ENCODE data around the gene TWF2.

Gene TWF2

GRCh38 chr3:52238193-52238760 lies 681 bp downstream of the TWF2 start:
- FAIRE-seq: no peak
- DNase-seq (ENCODE audit: low spot score): no peak

DNA sequence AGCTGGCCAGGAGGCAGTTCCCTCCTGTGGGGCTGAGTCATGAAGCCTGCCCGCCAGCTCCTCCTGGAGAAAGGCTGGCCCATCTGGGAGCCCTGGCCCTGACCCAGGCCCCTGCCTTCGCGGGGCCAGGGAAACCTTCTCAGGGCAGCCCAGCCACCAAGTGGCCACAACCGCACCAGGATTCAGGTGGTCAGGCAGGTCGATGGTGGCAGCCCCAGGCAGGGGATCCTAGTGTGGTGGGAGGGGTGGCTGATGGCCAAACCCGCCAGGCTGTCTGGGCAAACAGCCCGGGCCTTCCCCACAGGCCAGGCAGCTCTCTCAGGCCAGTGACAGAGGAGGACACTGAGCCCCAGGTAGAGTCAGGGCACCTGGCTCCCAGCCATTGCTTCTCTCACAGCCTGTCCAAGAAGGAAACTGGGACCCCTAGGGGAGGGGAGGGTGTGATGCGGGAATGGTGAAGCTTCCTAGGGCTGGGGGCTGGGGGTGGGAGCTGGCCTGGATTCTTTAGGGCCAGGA lies 1.2 kb downstream of the TWF2 start:
- peak; percentile 87 for DNase-seq (ENCODE audit: low spot score)
- peak; percentile 89 for FAIRE-seq

- DNase-seq (ENCODE audit: low spot score): peak; percentile 22
- FAIRE-seq: no peak
Observed at GRCh38 chr3:52237006-52237656, 1.8 kb downstream of the TWF2 start.

DNA sequence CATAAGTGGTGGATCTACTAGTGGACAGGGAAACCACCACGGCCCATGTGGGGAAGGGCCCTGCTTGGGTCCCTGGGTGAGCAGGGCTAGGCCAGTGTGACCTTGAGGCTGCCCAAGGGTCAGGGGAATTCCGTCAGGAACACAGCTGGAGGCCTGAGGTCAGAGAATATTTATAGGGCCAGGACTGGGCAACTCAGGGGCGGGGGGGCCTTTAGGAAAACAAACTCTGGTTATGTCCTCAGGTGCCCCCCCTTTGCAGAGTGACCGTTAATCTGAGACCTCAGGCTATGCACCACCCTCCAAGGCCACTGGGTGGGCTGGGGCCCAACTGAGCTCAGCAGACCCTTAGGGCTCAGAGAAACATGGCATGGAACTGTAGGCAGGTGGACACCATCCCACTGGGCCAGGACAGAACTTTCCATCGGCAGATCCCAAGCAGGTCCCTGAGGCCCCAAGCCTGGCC lies 2.5 kb downstream of the TWF2 start:
- FAIRE-seq (no peak), DNase-seq (ENCODE audit: low spot score) (no peak)

GRCh38 chr3:52234516-52235447 lies 4.2 kb downstream of the TWF2 start:
- FAIRE-seq: no peak

DNA sequence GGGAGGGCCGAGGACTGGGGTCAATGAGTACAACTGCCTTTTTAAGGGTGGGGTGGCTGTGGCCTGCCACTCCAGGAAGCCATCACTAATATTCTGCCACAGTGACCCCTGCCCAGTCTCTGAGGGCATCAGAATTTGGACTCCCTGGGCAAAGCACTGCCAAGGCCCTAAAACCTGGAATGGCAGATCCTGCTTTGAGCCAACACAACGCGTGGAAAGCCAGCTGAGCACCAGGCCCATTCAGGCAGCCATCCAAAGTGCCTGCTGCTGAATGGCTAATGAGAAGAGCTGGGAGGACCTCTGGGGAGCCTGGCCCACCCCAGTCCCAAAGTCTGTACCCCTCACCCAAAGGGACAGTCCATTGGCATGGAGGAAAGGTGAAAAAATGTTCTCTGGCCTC lies 5.0 kb downstream of the TWF2 start:
- DNase-seq (ENCODE audit: low spot score) (no peak), FAIRE-seq (no peak)

More at GRCh38 chr3:52234516-52235447, 4.2 kb downstream of the TWF2 start:
- DNase-seq (ENCODE audit: low spot score): no peak

DNA sequence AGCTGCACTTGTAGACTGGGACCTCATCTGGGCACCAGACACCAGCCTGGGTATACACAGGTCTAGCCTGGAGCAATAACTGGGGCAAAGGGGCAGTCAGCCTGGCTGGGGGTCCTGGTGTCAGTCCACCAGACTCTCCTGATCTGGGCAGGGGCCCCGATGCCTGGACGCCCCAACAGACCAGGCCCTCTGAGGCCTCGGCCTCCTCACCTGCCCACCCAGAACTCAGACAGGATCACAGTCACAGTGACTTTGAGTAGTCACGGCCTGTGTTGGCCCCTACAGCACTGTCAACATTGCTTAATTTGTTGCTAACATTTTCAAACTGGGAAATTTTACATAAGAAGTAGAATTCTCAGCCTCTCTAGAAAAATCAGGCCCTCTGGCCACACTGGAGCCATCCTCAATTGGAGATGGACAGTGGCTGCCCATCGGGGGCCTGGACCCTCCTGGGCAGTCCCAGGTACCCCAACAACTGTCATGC lies 5.8 kb downstream of the TWF2 start:
- FAIRE-seq: no peak
- DNase-seq (ENCODE audit: low spot score): no peak

DNA sequence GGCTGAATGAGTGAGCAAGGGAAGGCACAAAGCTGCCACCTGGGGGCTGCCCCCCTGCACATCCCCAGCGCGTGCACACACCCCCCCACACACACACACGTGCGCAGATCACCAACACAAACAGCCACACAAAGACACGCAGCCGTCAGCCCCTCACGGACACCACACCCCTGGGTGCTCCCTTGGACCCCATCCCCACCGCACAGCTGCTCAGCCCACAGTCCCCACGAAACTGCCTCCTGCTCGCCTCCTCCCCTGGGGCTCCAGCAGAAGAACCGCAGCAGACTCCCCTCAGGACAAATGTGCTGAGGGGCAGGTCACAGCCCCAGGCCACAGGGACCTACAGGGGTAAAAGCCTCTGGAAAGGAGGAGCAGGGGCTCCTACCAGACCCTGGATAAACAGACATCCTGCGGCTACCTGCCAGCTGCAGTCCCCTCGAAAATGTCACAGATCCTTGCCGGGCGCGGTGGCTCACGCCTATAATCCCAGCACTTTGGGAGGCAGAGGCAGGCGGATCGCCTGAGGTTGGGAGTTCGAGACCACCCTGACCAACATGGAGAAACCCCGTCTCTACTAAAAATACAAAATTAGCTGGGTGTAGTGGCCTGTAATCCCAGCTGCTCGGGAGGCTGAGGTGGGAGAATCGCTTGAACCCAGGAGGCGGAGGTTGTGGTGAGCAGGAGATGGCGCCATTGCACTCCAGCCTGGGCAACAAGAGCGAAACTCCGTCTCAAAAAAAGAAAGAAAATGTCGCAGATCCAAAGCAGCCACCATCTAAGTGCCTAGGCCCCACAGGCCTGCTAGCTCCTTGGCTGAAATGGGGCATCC lies 6.5 kb downstream of the TWF2 start:
- DNase-seq (ENCODE audit: low spot score): no peak
- no peak for FAIRE-seq

DNA sequence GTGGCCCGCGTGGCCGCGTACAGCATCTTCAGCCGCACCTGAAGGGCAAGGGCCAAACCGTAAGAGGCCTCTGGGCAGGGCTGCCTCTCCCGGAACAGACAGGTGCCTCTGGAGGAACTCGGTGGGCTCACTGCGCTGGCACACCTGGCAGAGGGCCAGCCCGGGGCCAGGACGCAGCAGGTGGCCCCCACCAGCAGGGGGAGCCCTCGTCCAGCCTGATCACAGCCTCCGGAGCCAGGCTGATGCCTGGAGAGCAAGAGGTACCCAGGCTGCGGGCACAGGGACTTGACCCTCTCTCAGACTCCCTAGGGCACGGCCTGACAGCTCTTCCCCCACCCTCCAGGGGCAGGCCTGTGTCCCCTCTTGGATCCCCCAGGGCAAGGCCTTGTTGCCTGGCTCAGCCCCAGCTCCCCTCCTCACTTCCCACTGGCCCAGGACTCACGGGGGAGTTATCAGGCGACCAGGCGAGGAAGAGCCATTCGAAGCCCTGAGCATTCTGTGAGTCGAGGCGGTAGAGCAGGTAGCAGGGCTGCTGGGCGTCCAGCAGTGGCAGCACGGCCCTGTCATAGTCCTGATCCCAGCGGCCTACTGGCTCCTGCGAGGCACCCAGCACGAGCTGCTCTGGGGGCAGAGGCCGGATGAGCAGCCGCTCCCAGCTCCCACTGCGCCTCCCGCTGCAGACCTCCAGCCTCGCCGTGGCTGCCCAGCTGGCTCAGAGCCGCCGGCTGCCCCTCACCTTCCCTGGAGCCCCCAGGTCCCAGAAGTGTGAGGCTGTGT lies 7.3 kb downstream of the TWF2 start:
- FAIRE-seq (no peak), DNase-seq (ENCODE audit: low spot score) (peak; percentile 19)

DNA sequence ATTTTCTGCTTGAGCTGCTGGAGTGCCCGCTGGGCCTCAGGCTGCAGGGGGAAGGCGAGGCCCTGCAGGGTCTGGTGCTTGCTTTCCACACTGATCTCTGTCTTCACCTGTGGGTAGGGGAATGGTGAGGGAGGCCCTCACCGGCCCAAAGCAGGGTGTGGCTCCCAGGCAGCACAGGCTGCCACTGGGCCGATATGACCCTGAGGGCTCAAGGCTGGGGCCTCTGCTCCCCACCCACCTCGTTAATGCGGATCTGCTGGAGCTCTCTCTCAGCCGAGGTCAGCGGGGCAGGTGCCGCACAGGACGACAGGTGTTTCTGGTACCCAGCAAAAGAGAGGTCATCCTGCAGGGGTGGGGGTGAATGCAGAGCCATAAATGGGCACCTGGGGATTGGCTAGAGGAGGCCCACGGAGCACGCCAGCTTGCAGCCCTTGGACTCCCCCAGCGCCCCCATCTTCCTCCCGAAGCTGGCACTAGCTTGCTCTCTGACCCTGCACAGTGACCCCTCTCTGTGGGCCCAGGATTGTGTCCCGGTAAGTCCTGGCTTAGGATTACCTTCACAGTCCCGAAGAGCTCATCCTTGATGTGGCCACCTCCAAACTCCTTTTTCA lies 8.0 kb downstream of the TWF2 start:
- FAIRE-seq: no peak

GRCh38 chr3:52230461-52230860 lies 8.5 kb downstream of the TWF2 start:
- no peak for FAIRE-seq
- no peak for DNase-seq (ENCODE audit: low spot score)

More for the DNA sequence above, 8.0 kb downstream of the TWF2 start:
- DNase-seq (ENCODE audit: low spot score): no peak

GRCh38 chr3:52229656-52230055 lies 9.3 kb downstream of the TWF2 start:
- FAIRE-seq (no peak), DNase-seq (ENCODE audit: low spot score) (no peak)

GRCh38 chr3:52228751-52229291 lies 10.1 kb downstream of the TWF2 start:
- DNase-seq (ENCODE audit: low spot score): no peak
- FAIRE-seq: no peak

DNA sequence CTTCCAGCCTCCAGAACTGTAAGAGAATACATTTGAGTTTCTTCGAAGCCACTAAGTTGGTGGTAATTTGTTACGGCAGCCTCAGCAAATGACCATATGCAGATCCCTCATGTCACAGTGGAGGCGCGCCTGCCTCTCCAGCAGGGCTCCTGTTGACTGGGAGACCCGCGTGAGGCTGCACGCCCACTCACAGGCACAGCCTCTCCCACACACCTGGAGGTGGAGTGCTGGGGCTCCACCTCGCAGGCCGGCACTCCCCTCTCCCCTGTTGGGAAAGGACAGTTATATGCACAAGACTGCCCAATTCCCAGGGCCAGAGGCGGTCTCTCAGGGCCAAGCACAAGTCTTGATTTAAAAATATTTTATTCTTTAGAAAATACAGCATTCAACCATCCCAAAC lies 10.7 kb downstream of the TWF2 start:
- no peak for DNase-seq (ENCODE audit: low spot score)
- FAIRE-seq: no peak

DNA sequence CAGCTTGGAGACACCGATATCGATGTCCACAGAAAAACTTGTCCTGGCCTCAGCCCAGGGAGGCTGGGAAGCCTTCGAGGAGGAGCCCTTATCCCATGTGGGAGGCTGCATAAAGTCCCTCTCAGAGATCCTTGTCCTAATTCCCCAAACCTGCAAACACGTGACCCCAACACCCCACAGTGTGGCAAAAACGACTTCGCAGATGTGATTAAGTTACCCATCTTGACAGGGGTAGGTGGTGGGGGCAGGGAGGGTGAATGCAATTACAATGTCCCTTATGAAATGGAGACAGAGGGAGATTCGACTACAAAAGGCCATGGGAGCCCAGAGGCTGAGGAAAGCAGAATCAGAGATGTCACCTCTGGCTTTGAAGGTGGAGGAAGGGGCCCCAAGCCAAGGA lies 11.2 kb downstream of the TWF2 start:
- FAIRE-seq (no peak), DNase-seq (ENCODE audit: low spot score) (no peak)

DNA sequence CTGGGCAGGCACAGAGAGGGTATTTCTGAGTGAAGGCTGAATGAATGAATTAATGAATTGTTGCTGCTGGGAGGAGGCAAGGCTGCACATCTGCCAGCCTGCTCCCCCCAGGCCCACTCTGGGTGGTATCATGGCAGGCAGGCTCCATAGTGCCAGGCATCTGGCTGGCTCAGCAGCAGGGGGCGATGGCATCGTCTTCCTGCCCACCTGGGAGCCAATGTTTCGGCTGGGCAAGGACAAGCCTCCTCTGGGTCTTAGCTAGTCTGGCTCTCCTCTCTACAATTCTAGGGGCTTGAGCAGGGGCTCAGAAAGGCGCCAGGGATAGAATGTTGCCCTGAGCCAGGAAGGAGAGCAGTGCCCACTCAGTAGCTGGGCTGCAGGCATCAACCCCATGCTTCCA lies 11.8 kb downstream of the TWF2 start:
- no peak for FAIRE-seq
- DNase-seq (ENCODE audit: low spot score): no peak

GRCh38 chr3:52226229-52226817 lies 12.6 kb downstream of the TWF2 start:
- no peak for DNase-seq (ENCODE audit: low spot score)
- no peak for FAIRE-seq

- DNase-seq (ENCODE audit: low spot score): no peak
- FAIRE-seq: no peak
Observed at GRCh38 chr3:52225452-52226228, 13.3 kb downstream of the TWF2 start, which contains the start of gene TLR9. Gene TLR9, minus strand, starts transcription at chr3:52225645. Its CDS starts 116 bp downstream, at chr3:52225529.
